ENCODE data around the gene ACTG1. TPM values are rescaled to one million over a fixed set of nuclear protein-coding genes. Genes with fewer than 3 reads are reported as not detected.

The ACTG1 gene
- total RNA-seq, 1 donor from 2014 or later, result 3,623 TPM

- TF ChIP-seq CTCF (IDR thresholded peaks at IDR 0.05; ENCODE audit: insufficient read depth, low read length, severe bottlenecking), result no peak
- Histone ChIP-seq H3K27me3 (ENCODE audit: control insufficient read depth, insufficient read depth, low read length) (peaks cover 7% of the 10 kb centered on the region), H3K4me3 (ENCODE audit: low read depth, low read length) (peak overlapping the region; percentile 67), H3K36me3 (ENCODE audit: control insufficient read depth, insufficient read depth, low read length) (no peaks in the 10 kb centered on the region)
- FAIRE-seq, result no peak
- no peak for DNase-seq (ENCODE audit: low read depth)
These were observed 24.2 kb downstream of the ACTG1 start for GRCh38 chr17:81488276-81488860.

GRCh38 chr17:81487487-81488275 lies 24.9 kb downstream of the ACTG1 start:
- FAIRE-seq, result no peak
- Histone ChIP-seq H3K27me3 (ENCODE audit: control insufficient read depth, insufficient read depth, low read length) (peaks cover 5% of the 10 kb centered on the region), H3K4me3 (ENCODE audit: low read depth, low read length) (peak overlapping the region; percentile 67), H3K36me3 (ENCODE audit: control insufficient read depth, insufficient read depth, low read length) (no peaks in the 10 kb centered on the region)
- no peak for TF ChIP-seq CTCF (IDR thresholded peaks at IDR 0.05; ENCODE audit: insufficient read depth, low read length, severe bottlenecking)
- no peak for DNase-seq (ENCODE audit: low read depth)

GRCh38 chr17:81487089-81487486 lies 25.5 kb downstream of the ACTG1 start:
- Histone ChIP-seq H3K27me3 (ENCODE audit: control insufficient read depth, insufficient read depth, low read length) (peaks cover 7% of the 10 kb centered on the region), H3K4me3 (ENCODE audit: low read depth, low read length) (no peak overlapping the region), H3K36me3 (ENCODE audit: control insufficient read depth, insufficient read depth, low read length) (no peaks in the 10 kb centered on the region)
- TF ChIP-seq CTCF (IDR thresholded peaks at IDR 0.05; ENCODE audit: insufficient read depth, low read length, severe bottlenecking), result no peak
- FAIRE-seq (no peak), DNase-seq (ENCODE audit: low read depth) (no peak)

- Histone ChIP-seq H3K27me3 (ENCODE audit: control insufficient read depth, insufficient read depth, low read length) (peaks cover 10% of the 10 kb centered on the region), H3K4me3 (ENCODE audit: low read depth, low read length) (no peak overlapping the region), H3K36me3 (ENCODE audit: control insufficient read depth, insufficient read depth, low read length) (no peaks in the 10 kb centered on the region)
- no peak for FAIRE-seq
- no peak for DNase-seq (ENCODE audit: low read depth)
- no peak for TF ChIP-seq CTCF (IDR thresholded peaks at IDR 0.05; ENCODE audit: insufficient read depth, low read length, severe bottlenecking)
These were observed 26.3 kb downstream of the ACTG1 start for GRCh38 chr17:81486199-81486810.

- no peaks in the 10 kb centered on the region for H3K36me3 ChIP-seq (ENCODE audit: control insufficient read depth, insufficient read depth, low read length)
- H3K4me3 ChIP-seq (ENCODE audit: low read depth, low read length), result peak overlapping the region; percentile 8
- TF ChIP-seq CTCF (IDR thresholded peaks at IDR 0.05; ENCODE audit: insufficient read depth, low read length, severe bottlenecking), result peak; percentile 84
- H3K27me3 ChIP-seq (ENCODE audit: control insufficient read depth, insufficient read depth, low read length), result peaks cover 19% of the 10 kb centered on the region
- FAIRE-seq, result no peak
- DNase-seq (ENCODE audit: low read depth), result peak; percentile 35
These were observed 28.2 kb downstream of the ACTG1 start for GRCh38 chr17:81484195-81484979.
